Liver (tissue), 3 donors: ENCODE results near the gene STAM2.

Source experiments
- CTCF ChIP-seq: fragments of 150-350 bp; IDR thresholded peaks from 2 replicates; pipeline ENCODE4 v1.5.1; 2017; ENCODE audit warnings: improper control_type of control experiment, low read depth, low read length; ENCODE audit not compliant: missing input control
- EGR1 ChIP-seq, 2 donors: IDR thresholded peaks; 2 replicates each; pipeline ENCODE4 v1.6.1; 2016 to 2018; ENCODE audit warnings: antibody characterized with exemption in 2 of 2, low read depth in 2 of 2
- FOXA1 ChIP-seq: IDR thresholded peaks from 2 replicates; pipeline ENCODE4 v1.6.1; 2016; ENCODE audit warnings: antibody characterized with exemption
- FOXA2 ChIP-seq: IDR thresholded peaks from 2 replicates; pipeline ENCODE4 v1.6.1; 2016; ENCODE audit warnings: antibody characterized with exemption
- HNF4G ChIP-seq: IDR thresholded peaks from 2 replicates; pipeline ENCODE4 v1.6.1; 2016; ENCODE audit warnings: antibody characterized with exemption
- JUND ChIP-seq, 2 donors: IDR thresholded peaks; 2 replicates each; pipeline ENCODE4 v1.6.1; 2016; ENCODE audit warnings: antibody characterized with exemption in 2 of 2
- MAX ChIP-seq: IDR thresholded peaks from 2 replicates; pipeline ENCODE4 v1.6.1; 2016; ENCODE audit warnings: antibody characterized with exemption
- RAD21 ChIP-seq, 2 donors: IDR thresholded peaks; 2 replicates each; pipeline ENCODE4 v1.6.1; 2016; ENCODE audit warnings: antibody characterized with exemption in 2 of 2, mild to moderate bottlenecking in 2 of 2
- REST ChIP-seq: IDR thresholded peaks from 2 replicates; pipeline ENCODE4 v1.6.1; 2016; ENCODE audit warnings: antibody characterized with exemption, mild to moderate bottlenecking
- RXRA ChIP-seq, 2 donors: IDR thresholded peaks; 2 replicates each; pipeline ENCODE4 v1.6.1; 2017 to 2018; ENCODE audit warnings: antibody characterized with exemption in 2 of 2, mild to moderate bottlenecking in 1 of 2
- TAF1 ChIP-seq: conservative IDR thresholded peaks from 2 replicates; pipeline ENCODE4 v1.6.1; 2016; ENCODE audit warnings: antibody characterized with exemption, mild to moderate bottlenecking
- YY1 ChIP-seq: IDR thresholded peaks from 2 replicates; pipeline ENCODE4 v1.6.1; 2016; ENCODE audit warnings: antibody characterized with exemption, mild to moderate bottlenecking
- ZBTB33 ChIP-seq: IDR thresholded peaks from 2 replicates; pipeline ENCODE4 v1.6.1; 2016; ENCODE audit warnings: antibody characterized with exemption
- TF ChIP-seq, protein P1 (sequence below): IDR thresholded peaks from 2 replicates; pipeline ENCODE4 v1.6.1; 2016; ENCODE audit warnings: antibody characterized with exemption
- donor health status: healthy.
- donor health status: healthy.

DNA sequence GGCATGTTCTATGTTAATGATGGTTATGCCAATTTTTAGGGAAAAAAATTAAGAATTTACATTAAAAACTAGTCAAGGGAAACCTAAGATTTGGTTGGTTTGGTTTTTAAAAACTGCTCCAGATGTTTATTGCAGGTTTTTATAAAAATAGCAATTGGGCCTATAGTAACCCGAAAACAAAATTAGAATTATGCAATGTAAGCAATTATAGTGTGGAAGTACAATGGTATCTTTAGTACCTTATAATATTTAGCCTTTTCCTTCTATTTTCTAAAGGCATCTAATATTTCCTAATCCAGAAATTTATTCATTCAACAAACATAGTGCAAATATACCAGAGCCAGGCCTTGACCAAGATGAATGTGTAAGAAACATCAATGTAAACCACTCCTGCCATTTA, 104.0 kb downstream of the STAM2 start:
- no peak for TF ChIP-seq EGR1 (IDR thresholded peaks at IDR 0.05; ENCODE audit: low read depth in 2 of 2)
- TF ChIP-seq CTCF, result no peak
- TF ChIP-seq MAX, result no peak
- no peak for TF ChIP-seq RXRA (IDR thresholded peaks at IDR 0.05)
- TF ChIP-seq REST, result no peak
- no peak for TF ChIP-seq HNF4G
- TF ChIP-seq FOXA2, result no peak
- TF ChIP-seq, protein P1, sequence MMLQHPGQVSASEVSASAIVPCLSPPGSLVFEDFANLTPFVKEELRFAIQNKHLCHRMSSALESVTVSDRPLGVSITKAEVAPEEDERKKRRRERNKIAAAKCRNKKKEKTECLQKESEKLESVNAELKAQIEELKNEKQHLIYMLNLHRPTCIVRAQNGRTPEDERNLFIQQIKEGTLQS, result no peak
- no peak for TF ChIP-seq TAF1
- TF ChIP-seq RAD21 (IDR thresholded peaks at IDR 0.05), result no peak
- no peak for TF ChIP-seq YY1
- TF ChIP-seq FOXA1, result no peak
- TF ChIP-seq ZBTB33, result no peak
- TF ChIP-seq JUND (IDR thresholded peaks at IDR 0.05), result no peak
